Heart left ventricle (tissue), 13 donors: ENCODE results near the gene PRELID3B.

ENCODE experiments used
- CTCF ChIP-seq, 12 donors: fragments of 200-600 bp; sonication (generic) in 4 of 12; IDR thresholded peaks; one replicate each; pipeline versions ENCODE4 v1.5.0 to v1.8.0; 2018 to 2022; ENCODE audit warnings: antibody characterized with exemption in 12 of 12, mild to moderate bottlenecking in 5 of 12
- POLR2A ChIP-seq, 2 donors: fragments of 450-650 bp; IDR thresholded peaks; one replicate each; pipeline ENCODE4 v1.6.1; 2017; ENCODE audit warnings: antibody characterized with exemption in 2 of 2, mild to moderate bottlenecking in 2 of 2, moderate library complexity in 2 of 2
- donor health status: ischemic (EF 13 %, LVEDD 7.1; RV severe dilation, severe dysfunction).
- donor health status: DM: no; HTN: yes; CAD: no.
- donor health status: DM: no; HTN: no; CAD: no.
- donor health status: ischemic (EF 25% LVEDD 6.9; RV normal size, moderate dysfunction).
- donor health status: ischemic (EF 25% LVEDD 5.7; RV mildly dilated, moderate dysfunction).
- donor health status: ischemic (EF 35%, LVEDD 5.7; RV mildly dilated, moderate dysfunction).
- donor health status: nonischemic (EF 11% LVEDD 7.7; RV severe dilation, severe dysfunction).
- donor health status: DM: yes; HTN: yes; CAD: no.
- donor health status: PGD.
- donor health status: ischemic (EF 29% LVEDD 5.4; RV normal size, mild dysfunction).
- donor health status: nonischemic (EF 23%, LVEDD 6.1; RV moderate dilation, normal function).

DNA sequence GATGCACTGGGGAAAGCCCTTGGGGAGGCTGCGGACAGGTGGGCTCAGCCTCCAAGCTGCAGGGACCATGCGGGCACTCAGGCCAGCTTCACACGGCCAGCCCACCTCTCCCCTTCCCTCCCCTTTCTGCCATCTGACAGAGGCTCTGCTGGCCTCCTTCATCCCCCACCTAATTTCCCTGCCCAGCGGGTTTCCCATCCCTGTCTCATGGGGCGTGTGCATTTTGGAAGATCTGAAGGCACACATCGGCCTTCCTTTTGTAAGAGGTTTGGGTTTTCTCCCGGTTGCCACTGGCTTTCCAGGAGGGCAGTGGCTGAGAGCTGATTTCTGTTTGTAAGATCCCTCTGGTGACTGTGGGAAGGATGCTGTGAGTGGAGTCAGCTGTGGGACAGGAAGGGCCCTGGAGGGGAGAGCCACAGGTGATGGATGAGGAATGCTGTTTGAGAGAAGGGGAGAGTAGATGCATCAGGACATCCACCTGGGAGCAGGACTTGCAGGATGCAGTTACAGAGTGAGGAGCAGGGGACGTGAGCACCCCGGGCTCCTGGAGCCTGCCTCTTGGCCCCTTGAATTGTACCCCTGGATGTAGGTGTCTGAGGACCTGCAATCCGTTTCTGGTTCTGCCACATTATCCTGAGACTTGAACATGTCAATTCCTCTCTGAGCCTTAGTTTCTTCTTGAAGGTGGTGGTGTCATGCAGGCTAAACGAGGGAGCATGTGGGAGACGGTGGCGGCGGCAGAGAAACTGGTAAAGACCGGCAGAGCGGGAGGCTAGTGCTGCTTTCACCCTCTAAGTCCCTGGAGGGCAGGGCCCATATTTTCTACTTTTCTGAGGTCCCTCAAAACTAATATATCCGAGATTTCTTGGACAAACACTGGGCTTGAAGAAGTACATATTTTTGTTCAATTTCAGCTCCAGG, 29.3 kb downstream of the PRELID3B start:
- no peak for TF ChIP-seq CTCF (IDR thresholded peaks at IDR 0.05)
- TF ChIP-seq POLR2A (IDR thresholded peaks at IDR 0.05): no peak
